H1 (cell line): ENCODE data around the gene GALNT17. TPM values are rescaled to one million over a fixed set of nuclear protein-coding genes. Genes with fewer than 3 reads are reported as not detected.

Source experiments
- CTCF ChIA-PET: fragments of 300-600 bp; sonication (Branson Sonifier 250); formaldehyde crosslinking; loops from one replicate; lab custom pipeline; 2021; ENCODE audit not compliant: partially characterized antibody; lab: Charles Lee
- POLR2A ChIA-PET: fragments of 300-600 bp; sonication (Branson Sonifier 250); formaldehyde crosslinking; loops from one replicate; lab custom pipeline; 2021; ENCODE audit warnings: inconsistent platforms; ENCODE audit not compliant: partially characterized antibody; lab: Charles Lee
- DNase-seq, 2 experiments: peaks; one replicate each; pipeline versions ENCODE4 v3.0.0 to v3.0.0-alpha.2; 2010 to 2022; ENCODE audit warnings: low spot score in 2 of 2, low read depth in 1 of 2, mixed read lengths in 1 of 2
- FAIRE-seq: peaks from 2 replicates; lab custom pipeline; 2011; peaks lifted over from hg19 to GRCh38; lab: Jason Lieb, UNC
- H2AFZ ChIP-seq: 2 replicates; pipeline ENCODE4 v1.8.1; 2012; ENCODE audit warnings: low read length, inconsistent platforms
- H2AK5ac ChIP-seq: 2 replicates; pipeline ENCODE4 v1.6.1; 2013; ENCODE audit warnings: low read depth, low read length
- H2BK120ac ChIP-seq: replicated peaks from 2 replicates; pipeline ENCODE3; 2013; ENCODE audit warnings: low read depth, low read length, inconsistent platforms
- H2BK12ac ChIP-seq: 2 replicates; pipeline ENCODE4 v1.6.1; 2013; ENCODE audit warnings: low read depth, low read length
- H2BK15ac ChIP-seq: 2 replicates; pipeline ENCODE4 v1.6.1; 2013; ENCODE audit warnings: low read length
- H2BK20ac ChIP-seq: 2 replicates; pipeline ENCODE4 v1.6.1; 2013; ENCODE audit warnings: low read length
- H2BK5ac ChIP-seq: 2 replicates; pipeline ENCODE4 v1.6.1; 2013; ENCODE audit warnings: low read depth, low read length
- H3K14ac ChIP-seq: 2 replicates; pipeline ENCODE4 v1.6.1; 2013; ENCODE audit warnings: inconsistent platforms; ENCODE audit not compliant: insufficient read length
- H3K18ac ChIP-seq: 2 replicates; pipeline ENCODE4 v1.6.1; 2013; ENCODE audit warnings: low read length; ENCODE audit errors: extremely low read depth
- H3K23ac ChIP-seq: 2 replicates; pipeline ENCODE4 v1.6.1; 2013; ENCODE audit warnings: inconsistent platforms; ENCODE audit not compliant: insufficient read length
- H3K23me2 ChIP-seq: 2 replicates; pipeline ENCODE4 v1.6.1; 2013; ENCODE audit warnings: low read depth, low read length
- H3K27ac ChIP-seq: 2 replicates; pipeline ENCODE4 v1.6.1; 2011; ENCODE audit warnings: low read depth, low read length, inconsistent platforms
- H3K27me3 ChIP-seq, 4 experiments: replicated peaks in 1 of 4; 1 replicate in 1 of 4; 2 replicates in 3 of 4; pipeline versions ENCODE4 v1.6.1 to v1.8.1; 2011 to 2013; ENCODE audit warnings: low read length in 3 of 4, mild to moderate bottlenecking in 3 of 4, inconsistent platforms in 2 of 4, mixed read lengths in 2 of 4, moderate library complexity in 1 of 4; ENCODE audit not compliant: control insufficient read depth in 3 of 4, insufficient read depth in 3 of 4; ENCODE audit errors: extremely low read depth in 1 of 4
- H3K36me3 ChIP-seq, 4 experiments: 2 replicates each; pipeline versions ENCODE4 v1.6.1 to v1.8.1; 2011 to 2013; ENCODE audit warnings: mild to moderate bottlenecking in 4 of 4, low read length in 3 of 4, moderate library complexity in 2 of 4, control low read depth in 1 of 4, inconsistent platforms in 1 of 4; ENCODE audit not compliant: insufficient read depth in 4 of 4, control insufficient read depth in 2 of 4
- H3K4ac ChIP-seq: replicated peaks from 2 replicates; pipeline ENCODE3; 2013; ENCODE audit warnings: low read length, low read depth, mixed read lengths, inconsistent platforms; ENCODE audit not compliant: insufficient read length
- H3K4me1 ChIP-seq, 4 experiments: replicated peaks in 1 of 4; 1 replicate in 1 of 4; 2 replicates in 3 of 4; pipeline versions ENCODE4 v1.6.1 to v1.8.1; 2011 to 2013; ENCODE audit warnings: low read length in 3 of 4, inconsistent platforms in 2 of 4, mixed read lengths in 1 of 4; ENCODE audit not compliant: insufficient read depth in 4 of 4, control insufficient read depth in 3 of 4
- H3K4me2 ChIP-seq, 2 experiments: 2 replicates each; pipeline versions ENCODE4 v1.6.1 to v1.8.1; 2011 to 2013; ENCODE audit warnings: low read depth in 2 of 2, low read length in 2 of 2, control low read depth in 1 of 2, inconsistent platforms in 1 of 2, mild to moderate bottlenecking in 1 of 2; ENCODE audit not compliant: insufficient read depth in 1 of 2
- H3K4me3 ChIP-seq, 4 experiments: fragments of 200-600, 300-600 bp in 1 of 4; sonication (generic), shearing (Covaris generic), sonication (Bioruptor Twin) in 1 of 4; 2 replicates each; pipeline versions ENCODE4 v1.5.1 to v1.8.1; 2011 to 2016; ENCODE audit warnings: low read length in 4 of 4, low read depth in 3 of 4, control low read depth in 2 of 4, inconsistent platforms in 2 of 4, mild to moderate bottlenecking in 2 of 4, mixed read lengths in 1 of 4, moderate library complexity in 1 of 4; ENCODE audit not compliant: insufficient read depth in 2 of 4; ENCODE audit errors: extremely low read depth in 1 of 4
- H3K56ac ChIP-seq: replicated peaks from 2 replicates; pipeline ENCODE3; 2013; ENCODE audit warnings: low read depth, mild to moderate bottlenecking, mixed read lengths, low read length, inconsistent platforms; ENCODE audit not compliant: insufficient read length
- H3K79me1 ChIP-seq: 2 replicates; pipeline ENCODE4 v1.6.1; 2013; ENCODE audit warnings: low read depth, low read length, control low read depth
- H3K79me2 ChIP-seq, 2 experiments: 2 replicates each; pipeline versions ENCODE4 v1.6.1 to v1.8.1; 2012 to 2013; ENCODE audit warnings: low read length in 2 of 2, mild to moderate bottlenecking in 2 of 2, inconsistent platforms in 1 of 2; ENCODE audit not compliant: insufficient read depth in 2 of 2, control insufficient read depth in 1 of 2
- H3K9ac ChIP-seq, 4 experiments: replicated peaks in 1 of 4; 1 replicate in 1 of 4; 2 replicates in 3 of 4; pipeline versions ENCODE4 v1.6.1 to v1.8.1; 2011 to 2013; ENCODE audit warnings: low read depth in 3 of 4, low read length in 3 of 4, control low read depth in 2 of 4, mild to moderate bottlenecking in 2 of 4, moderate library complexity in 2 of 4, inconsistent platforms in 1 of 4; ENCODE audit errors: extremely low read depth in 1 of 4
- H3K9me3 ChIP-seq, 2 experiments: 2 replicates each; pipeline versions ENCODE4 v1.6.1 to v1.8.1; 2012 to 2013; ENCODE audit warnings: mild to moderate bottlenecking in 2 of 2, moderate library complexity in 2 of 2, control low read depth in 1 of 2, inconsistent platforms in 1 of 2, low read depth in 1 of 2, low read length in 1 of 2, mixed read lengths in 1 of 2; ENCODE audit not compliant: insufficient read depth in 2 of 2
- H4K20me1 ChIP-seq, 2 experiments: replicated peaks in 1 of 2; 2 replicates each; pipeline versions ENCODE3 to v1.8.1; 2011 to 2013; ENCODE audit warnings: inconsistent platforms in 2 of 2, low read length in 2 of 2, mild to moderate bottlenecking in 1 of 2; ENCODE audit not compliant: insufficient read depth in 2 of 2, control insufficient read depth in 1 of 2
- H4K5ac ChIP-seq: 2 replicates; pipeline ENCODE4 v1.6.1; 2013; ENCODE audit warnings: low read length, low read depth, mixed read lengths, inconsistent platforms; ENCODE audit not compliant: insufficient read length
- H4K8ac ChIP-seq: 2 replicates; pipeline ENCODE4 v1.8.0; 2013; ENCODE audit warnings: mild to moderate bottlenecking, moderate library complexity, low read length, inconsistent platforms; ENCODE audit not compliant: insufficient read depth; ENCODE audit errors: extremely low read depth
- H4K91ac ChIP-seq: replicated peaks from 2 replicates; pipeline ENCODE3; 2013; ENCODE audit warnings: low read length, mixed read lengths, inconsistent platforms; ENCODE audit not compliant: insufficient read length
- MAFK ChIP-seq: IDR thresholded peaks from 2 replicates; pipeline ENCODE4 v1.6.1; 2012; ENCODE audit warnings: low read depth, mild to moderate bottlenecking, improper control_type of control experiment, low read length
- POLR2A ChIP-seq, 2 experiments: IDR thresholded peaks; 1 replicate in 1 of 2; 2 replicates in 1 of 2; pipeline ENCODE4 v1.6.1; 2011; ENCODE audit warnings: low read depth in 2 of 2, low read length in 2 of 2, mild to moderate bottlenecking in 2 of 2; ENCODE audit errors: control extremely low read depth in 1 of 2
- WGBS, 2 experiments: shearing (Covaris generic) in 1 of 2; methylation state at CpG; one replicate each; pipeline versions ENCODE4 v1.1.6 to v1.1.7; 2013 to 2015; ENCODE audit warnings: low lambda C conversion rate in 2 of 2, mixed read lengths in 2 of 2, inconsistent platforms in 1 of 2, low coverage in 1 of 2, missing lambda C conversion rate in 1 of 2; ENCODE audit not compliant: insufficient replicate concordance in 2 of 2, insufficient coverage in 1 of 2, insufficient read length in 1 of 2; ENCODE audit errors: extremely low coverage in 1 of 2, missing lambda C conversion rate in 1 of 2; 5-methylcytosine and 5-hydroxymethylcytosine counted together
- polyA plus RNA-seq, 7 experiments: library from polyadenylated mRNA; depleted of rRNA in 3 of 7; stranded (reverse) in 5 of 7; unstranded in 2 of 7; fragments of >200 nt in 5 of 7; fragments of 200-250 nt in 2 of 7; gene quantifications; 1 replicate in 5 of 7; 2 replicates in 1 of 7; 4 replicates in 1 of 7; pipeline versions ENCODE4 v1.2.1 to v1.2.3, GENCODE V29; 2011 to 2013; ENCODE audit warnings: missing spikeins in 2 of 7, mixed read lengths in 2 of 7
- total RNA-seq: library from RNA; stranded (reverse); fragmentation: NEBNext Ultra II Directional; extraction: Animal tissue kit (Norgen Biotek cat#: 25700); gene quantifications from 2 replicates; pipeline ENCODE4 v1.2.1, GENCODE V29; 2021

The GALNT17 gene
- total and polyA plus RNA-seq, 2 of the 8 experiments (the other 6 are each of a cell fraction or from before 2014, with no cell fraction given): 37.7 to 47.0 TPM

GRCh38 chr7:71409550-71410157 is 277.7 kb downstream of the GALNT17 start:
- no peak overlapping the region for H2BK20ac ChIP-seq
- H3K79me1 ChIP-seq: no peaks in the 10 kb centered on the region; the same call in 1 of the 2 replicates
- no peak overlapping the region for H3K4me3 ChIP-seq
- no peak overlapping the region for H4K8ac ChIP-seq
- no peaks in the 10 kb centered on the region for H3K79me2 ChIP-seq
- H3K18ac ChIP-seq: no peak overlapping the region
- H2BK120ac ChIP-seq: no peak overlapping the region
- CTCF ChIA-PET: no interaction called here
- no peak overlapping the region for H3K56ac ChIP-seq
- no peaks in the 10 kb centered on the region for H3K4me1 ChIP-seq
- WGBS, 2 experiments: 88% methylated on average over 3 of the region's 3 CpGs; no CpG with 5 or more reads in 1 of the 2 experiments
- H2BK15ac ChIP-seq: no peak overlapping the region
- no peaks in the 10 kb centered on the region for H4K20me1 ChIP-seq
- H3K14ac ChIP-seq: no peak overlapping the region
- H2BK12ac ChIP-seq: no peak overlapping the region
- DNase-seq (no peak), FAIRE-seq (no peak)
- no peak overlapping the region for H3K4ac ChIP-seq
- H2BK5ac ChIP-seq: no peak overlapping the region
- H3K9ac ChIP-seq: no peak overlapping the region
- no peak overlapping the region for H2AK5ac ChIP-seq
- H3K23ac ChIP-seq: no peak overlapping the region
- no peak overlapping the region for H3K4me2 ChIP-seq
- peaks cover 0 to 6% (median 3%) of the 10 kb centered on the region in 4 experiments; a peak in 3 of 8 replicates for H3K36me3 ChIP-seq
- no peaks in the 10 kb centered on the region for H3K23me2 ChIP-seq
- H2AFZ ChIP-seq: no peak overlapping the region
- H3K9me3 ChIP-seq: peaks cover 0 to 5% of the 10 kb centered on the region in 2 experiments; a peak in 2 of 4 replicates
- POLR2A ChIA-PET: no interaction called here
- H4K91ac ChIP-seq: no peak overlapping the region
- no peak overlapping the region for H3K27ac ChIP-seq
- no peaks in the 10 kb centered on the region for H3K27me3 ChIP-seq
- no peak for TF ChIP-seq POLR2A (IDR thresholded peaks at IDR 0.05; ENCODE audit: control extremely low read depth in 1 of 2, low read depth in 2 of 2, low read length in 2 of 2)
- TF ChIP-seq MAFK: peak; percentile 48; the same call in 1 of the 2 replicates
- no peak overlapping the region for H4K5ac ChIP-seq
